ENCODE measurements around the gene ME1. TPM values are rescaled to one million over a fixed set of nuclear protein-coding genes. Genes with fewer than 3 reads are reported as not detected.
A peak's percentile ranks its signal among the peaks of the same experiment; 100 is the strongest.

The ME1 gene
- total RNA-seq = under 1 TPM; 0.25 to 0.49 TPM

DNA sequence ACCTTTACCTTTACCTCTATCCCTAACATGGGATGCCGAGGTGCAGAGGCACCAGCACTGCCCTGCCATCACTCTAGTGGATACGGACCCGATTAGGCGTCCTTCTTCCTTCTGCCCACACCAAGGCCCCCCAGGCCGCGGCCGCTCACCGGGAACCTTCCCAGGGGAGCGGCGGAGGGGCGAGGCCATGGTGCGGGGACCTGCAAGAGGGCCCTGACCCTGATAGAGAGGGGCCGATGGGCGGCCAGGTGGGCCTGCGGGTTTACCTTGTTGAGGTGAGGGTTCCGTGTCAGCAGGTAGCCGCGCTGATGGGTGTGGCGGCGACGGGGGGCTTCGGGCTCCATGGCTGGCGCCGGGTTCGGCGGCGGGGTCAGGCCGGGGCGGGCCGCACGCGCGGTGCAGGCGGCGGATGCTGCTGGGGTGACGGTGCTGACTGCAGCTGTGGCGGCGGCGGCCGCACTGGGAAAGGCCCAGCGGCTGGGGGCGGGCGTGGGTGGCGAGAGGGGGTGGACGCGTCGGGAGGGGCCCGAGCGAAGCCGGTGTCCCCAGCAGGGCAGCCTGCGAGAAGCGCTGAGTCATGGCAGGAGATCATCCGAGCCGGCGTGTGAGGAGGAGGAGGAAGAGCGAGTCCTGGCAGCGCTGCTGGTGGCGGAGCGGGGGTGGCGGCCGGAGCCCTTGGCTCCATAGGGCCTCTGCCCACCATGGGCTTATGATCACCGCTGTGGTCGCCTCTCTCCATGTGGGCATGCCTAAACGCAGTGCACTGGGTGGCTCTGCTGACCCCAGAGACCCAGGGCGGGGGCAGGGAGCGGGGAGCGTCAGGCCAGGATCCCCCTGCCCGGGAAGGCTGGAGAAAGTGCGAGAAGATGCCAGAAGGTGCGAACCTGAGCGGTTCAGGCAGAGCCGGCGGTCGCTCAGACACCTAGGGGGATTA is at the start of gene ME1:
Gene ME1, minus strand, starts transcription at position 441 of the 934 bp plus-strand sequence. Its CDS starts 97 bp downstream, at position 344.
- no peaks in the 10 kb centered on the region for H3K4me1 Mint-ChIP-seq (ENCODE audit: low read depth)
- POLR2A ChIA-PET = no interaction called here
- ATAC-seq (peak; percentile 84), DNase-seq (peak; percentile 50)
- H3K27ac Mint-ChIP-seq = no peak within 1 kb of the TSS
- no peaks in the 10 kb centered on the region for H3K36me3 Mint-ChIP-seq (ENCODE audit: low read depth)
- peak within 1 kb of the TSS; percentile 32 for H3K4me3 Mint-ChIP-seq
- no peaks in the 10 kb centered on the region for H3K9me3 Mint-ChIP-seq
- CTCF ChIA-PET = no interaction called here
- intact Hi-C loops (cut with micrococcal nuclease) = no loop called here
- H3K27me3 Mint-ChIP-seq = peaks cover 27% of the 10 kb centered on the region
- TF ChIP-seq CTCF (IDR thresholded peaks at IDR 0.05) = no peak

DNA sequence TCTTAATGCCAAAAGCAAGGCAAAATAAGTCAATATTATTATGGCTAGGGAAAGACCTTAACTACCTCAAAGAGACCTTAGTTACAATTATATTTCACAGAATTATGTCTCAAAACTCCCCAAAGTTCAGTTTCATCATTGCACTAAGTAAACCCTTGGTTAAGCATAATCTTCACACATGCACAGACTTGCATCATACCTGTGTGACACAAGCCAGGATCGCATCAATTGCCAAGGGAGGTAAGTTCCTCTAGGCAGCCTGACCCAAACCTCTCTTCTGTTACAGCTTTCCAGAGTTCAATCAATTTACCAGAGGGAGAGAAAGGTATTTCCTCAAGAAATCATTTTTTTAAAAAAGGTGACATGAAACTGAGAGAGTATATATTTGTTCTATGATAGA is 49.6 kb upstream of the ME1 start:
- Mint-ChIP-seq H3K4me3 (no peak overlapping the region), H3K27me3 (no peaks in the 10 kb centered on the region), H3K27ac (no peak overlapping the region), H3K36me3 (ENCODE audit: low read depth) (no peaks in the 10 kb centered on the region), H3K4me1 (ENCODE audit: low read depth) (no peaks in the 10 kb centered on the region), H3K9me3 (no peaks in the 10 kb centered on the region)
- no peak for TF ChIP-seq CTCF (IDR thresholded peaks at IDR 0.05)
- POLR2A ChIA-PET = no interaction called here
- DNase-seq (no peak), ATAC-seq (no peak)
- intact Hi-C loops (cut with micrococcal nuclease) = no loop called here
- CTCF ChIA-PET = interaction anchor here (2.1 kb wide), 1 partner anchor 34 kb away, joined by 6 read pairs; no protein-coding TSS in a partner anchor

DNA sequence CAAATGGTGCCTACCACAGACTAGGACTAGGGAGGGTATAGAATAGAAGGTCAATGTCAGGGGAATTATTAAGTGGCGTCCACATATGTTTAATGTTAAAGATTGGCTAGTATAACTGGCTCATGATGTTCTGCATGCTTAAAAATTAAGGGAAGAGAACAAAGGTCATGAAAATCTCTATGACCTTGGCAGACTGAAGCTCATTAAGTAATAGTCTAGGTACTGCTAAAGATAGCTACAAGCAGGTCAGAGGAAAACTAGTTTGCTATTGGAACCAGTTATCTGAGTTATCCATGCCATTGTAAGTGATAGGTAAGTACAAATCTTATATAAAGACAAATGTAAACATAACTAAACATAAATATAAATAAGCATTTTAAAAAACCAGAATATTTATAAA is 48.5 kb upstream of the ME1 start:
- Mint-ChIP-seq H3K36me3 (ENCODE audit: low read depth) (no peaks in the 10 kb centered on the region), H3K27me3 (no peaks in the 10 kb centered on the region), H3K4me3 (no peak overlapping the region), H3K9me3 (no peaks in the 10 kb centered on the region), H3K4me1 (ENCODE audit: low read depth) (no peaks in the 10 kb centered on the region), H3K27ac (no peak overlapping the region)
- intact Hi-C loops (cut with micrococcal nuclease) = no loop called here
- no peak for DNase-seq
- POLR2A ChIA-PET = no interaction called here
- ATAC-seq = no peak
- TF ChIP-seq CTCF (IDR thresholded peaks at IDR 0.05) = no peak
- CTCF ChIA-PET = no interaction called here

DNA sequence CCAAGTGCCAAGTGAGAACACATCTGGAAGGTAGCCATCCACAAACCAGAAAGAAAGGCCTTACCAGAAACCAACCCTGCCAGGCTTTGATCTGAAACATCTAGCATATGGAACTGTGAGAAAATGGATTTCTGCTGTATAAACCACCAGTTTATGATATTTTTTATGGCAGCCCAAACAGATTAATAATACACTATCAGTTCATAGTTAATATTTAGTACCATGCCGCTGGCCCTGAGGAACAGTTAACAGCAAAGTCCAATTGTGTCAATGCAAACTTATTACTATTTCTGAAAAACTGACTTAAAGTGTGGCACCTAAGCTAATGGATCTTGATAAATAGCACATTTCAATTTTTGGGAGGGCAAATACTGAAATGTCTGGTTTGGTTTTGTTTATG is 46.1 kb upstream of the ME1 start:
- no peaks in the 10 kb centered on the region for H3K4me1 Mint-ChIP-seq (ENCODE audit: low read depth)
- POLR2A ChIA-PET = no interaction called here
- H3K27me3 Mint-ChIP-seq = no peaks in the 10 kb centered on the region
- H3K9me3 Mint-ChIP-seq = no peaks in the 10 kb centered on the region
- H3K4me3 Mint-ChIP-seq = no peak overlapping the region
- TF ChIP-seq CTCF (IDR thresholded peaks at IDR 0.05) = no peak
- no peak overlapping the region for H3K27ac Mint-ChIP-seq
- intact Hi-C loops (cut with micrococcal nuclease) = no loop called here
- ATAC-seq (no peak), DNase-seq (no peak)
- no peaks in the 10 kb centered on the region for H3K36me3 Mint-ChIP-seq (ENCODE audit: low read depth)
- CTCF ChIA-PET = interaction anchor here (1.7 kb wide), 1 partner anchor 37 kb away, joined by 5 read pairs; no protein-coding TSS in a partner anchor

DNA sequence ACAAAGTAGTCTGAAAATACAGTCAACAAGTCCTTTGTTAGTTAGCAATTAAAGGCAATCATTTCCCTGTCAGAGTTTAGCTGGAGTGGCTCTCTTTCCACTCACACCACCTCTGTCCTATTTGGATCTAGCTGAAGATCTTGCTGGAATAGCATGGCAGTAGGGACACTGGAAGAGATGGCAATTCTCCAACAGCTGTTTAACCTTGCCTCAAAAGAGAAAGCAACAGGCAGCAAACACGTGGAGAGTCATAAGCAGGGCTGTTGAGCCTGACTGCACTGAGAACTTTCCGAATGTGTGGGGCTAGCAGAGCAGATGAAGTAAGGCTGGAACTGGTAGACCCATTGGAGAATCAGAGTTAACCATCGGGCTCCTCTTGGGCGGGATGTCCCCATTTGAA is 43.5 kb upstream of the ME1 start:
- H3K4me1 Mint-ChIP-seq (ENCODE audit: low read depth) = no peaks in the 10 kb centered on the region
- TF ChIP-seq CTCF (IDR thresholded peaks at IDR 0.05) = no peak
- ChIA-PET POLR2A (no interaction called here), CTCF (no interaction called here)
- H3K27me3 Mint-ChIP-seq = peaks cover 3% of the 10 kb centered on the region
- H3K27ac Mint-ChIP-seq = no peak overlapping the region
- no peaks in the 10 kb centered on the region for H3K9me3 Mint-ChIP-seq
- no peak overlapping the region for H3K4me3 Mint-ChIP-seq
- no peak for ATAC-seq
- no peak for DNase-seq
- no peaks in the 10 kb centered on the region for H3K36me3 Mint-ChIP-seq (ENCODE audit: low read depth)
- intact Hi-C loops (cut with micrococcal nuclease) = no loop called here
